Pancreas (tissue), 10 donors: ENCODE results near the gene TMEM255B. TPM values are rescaled to one million over a fixed set of nuclear protein-coding genes. Genes with fewer than 3 reads are reported as not detected.
A peak's percentile ranks its signal among the peaks of the same experiment; 100 is the strongest.

Experiments used
- ATAC-seq, 4 donors: fragments of 200-7000 bp; cut with Tn5 transposase; one replicate each; pipeline versions ENCODE4 v1.8.0 to v1.9.1; 2020; ENCODE audit warnings: mild to moderate bottlenecking in 4 of 4, moderate library complexity in 4 of 4
- DNase-seq, 6 donors: peaks; one replicate each; pipeline ENCODE4 v3.0.0-alpha.2; 2020
- FAIRE-seq: peaks from 2 replicates; lab custom pipeline; 2012; peaks lifted over from hg19 to GRCh38; lab: Jason Lieb, UNC
- H3K27ac ChIP-seq, 4 donors: fragments of 200-600 bp; sonication (generic); 1 replicate in 3 of 4; 2 replicates in 1 of 4; pipeline versions ENCODE4 v1.5.0 to v1.8.0; 2020
- H3K27me3 ChIP-seq, 4 donors: fragments of 200-600 bp; one replicate each; pipeline ENCODE4 v1.8.0; 2021
- H3K36me3 ChIP-seq, 3 donors: fragments of 200-600 bp; sonication (generic) in 1 of 3; one replicate each; pipeline versions ENCODE4 v1.5.0 to v1.8.0; 2020 to 2021
- H3K4me1 ChIP-seq, 3 donors: fragments of 200-600 bp; one replicate each; pipeline ENCODE4 v1.8.0; 2021
- H3K4me3 ChIP-seq, 4 donors: fragments of 200-600 bp; sonication (generic) in 2 of 4; one replicate each; pipeline versions ENCODE4 v1.5.0 to v1.8.0; 2020 to 2021
- H3K9me3 ChIP-seq, 4 donors: fragments of 200-600 bp; one replicate each; pipeline ENCODE4 v1.8.0; 2021
- CTCF ChIP-seq, 4 donors: fragments of 200-600 bp; sonication (generic) in 3 of 4; IDR thresholded peaks; one replicate each; pipeline versions ENCODE4 v1.5.0 to v1.8.0; 2021; ENCODE audit warnings: antibody characterized with exemption in 4 of 4
- WGBS, 2 donors: extraction: QIAGEN DNeasy Blood & Tissue Kit; methylation state at CpG; one replicate each; pipeline ENCODE4 v1.1.7; 2013; 5-methylcytosine and 5-hydroxymethylcytosine counted together
- intact Hi-C, 3 donors: fragments of 100-400 bp; cut with DNase I; formaldehyde crosslinking; loops; one replicate each; pipeline versions ENCODE4 v1.11.1 to v1.14.2; 2022
- polyA plus RNA-seq, 2 donors: library from polyadenylated mRNA; stranded (reverse); fragments of 200-250 nt; gene quantifications; one replicate each; pipeline ENCODE4 v1.2.3, GENCODE V29; 2013
- total RNA-seq, 6 donors: library from RNA; stranded (reverse); fragmentation: NEBNext Ultra II Directional in 4 of 6; extraction: Animal tissue kit (Norgen Biotek cat#: 25700) in 4 of 6; gene quantifications; one replicate each; pipeline versions ENCODE4 v1.2.1 to v1.2.4, GENCODE V29; 2021 to 2023
- donor health status: healthy with polysubstance abuse.
- donor health status: DM: no; HTN: no; CAD: no; lungs with moderate emphysema.
- donor health status: DM: no; HTN: no; CAD: no.
- donor health status: control.
- donor health status: control.
- donor health status: Bipolar disorder and iron deficiency.
- donor health status: DM: yes; HTN: yes; CAD: no.
- donor health status: DM: no; HTN: no; CAD: no.
- donor health status: DM: no; HTN: no; CAD: no.
- donor health status: DM: yes; HTN: yes; CAD: no.

Gene TMEM255B
- total and polyA plus RNA-seq, 8 donors = 1.8 to 17.9 (median 4.4) TPM

GRCh38 chr13:113732176-113732960 is 26.7 kb upstream of the TMEM255B start:
- DNase-seq = peak in 2 of 6 donors; percentile 50 to 51
- Histone ChIP-seq H3K27me3 (no peaks in the 10 kb centered on the region), H3K36me3 (no peaks in the 10 kb centered on the region), H3K4me1 (no peaks in the 10 kb centered on the region), H3K4me3 (no peak overlapping the region), H3K9me3 (no peaks in the 10 kb centered on the region), H3K27ac (no peak overlapping the region)
- ATAC-seq = no peak
- no peak for FAIRE-seq
- no peak for TF ChIP-seq CTCF (IDR thresholded peaks at IDR 0.05)
- 59 to 68% methylated on average over 28 to 29 of the region's 29 CpGs for WGBS, 2 donors
- intact Hi-C loops = no loop called here

- Histone ChIP-seq H3K4me1 (no peaks in the 10 kb centered on the region), H3K36me3 (no peaks in the 10 kb centered on the region), H3K27ac (no peak overlapping the region), H3K27me3 (no peaks in the 10 kb centered on the region), H3K9me3 (no peaks in the 10 kb centered on the region), H3K4me3 (no peak overlapping the region)
- DNase-seq = peak in 2 of 6 donors; percentile 47 to 48
- ATAC-seq = no peak
- WGBS, 2 donors = 84 to 90% methylated on average over 55 of the region's 55 CpGs
- TF ChIP-seq CTCF (IDR thresholded peaks at IDR 0.05) = no peak
- no peak for FAIRE-seq
- intact Hi-C loops = no loop called here
Measured at GRCh38 chr13:113732961-113733950, 25.8 kb upstream of the TMEM255B start.

GRCh38 chr13:113734099-113734825 is 24.8 kb upstream of the TMEM255B start:
- Histone ChIP-seq H3K9me3 (no peaks in the 10 kb centered on the region), H3K27me3 (no peaks in the 10 kb centered on the region), H3K36me3 (no peaks in the 10 kb centered on the region), H3K4me3 (no peak overlapping the region), H3K27ac (no peak overlapping the region), H3K4me1 (no peaks in the 10 kb centered on the region)
- intact Hi-C loops = no loop called here
- DNase-seq (peak in 2 of 6 donors; percentile 45 to 60), ATAC-seq (no peak), FAIRE-seq (no peak)
- 69 to 79% methylated on average over 26 of the region's 26 CpGs for WGBS, 2 donors
- no peak for TF ChIP-seq CTCF (IDR thresholded peaks at IDR 0.05)

GRCh38 chr13:113734826-113735125 is 24.2 kb upstream of the TMEM255B start:
- Histone ChIP-seq H3K9me3 (no peaks in the 10 kb centered on the region), H3K4me1 (no peaks in the 10 kb centered on the region), H3K36me3 (no peaks in the 10 kb centered on the region), H3K27ac (no peak overlapping the region), H3K27me3 (no peaks in the 10 kb centered on the region), H3K4me3 (no peak overlapping the region)
- intact Hi-C loops = no loop called here
- ATAC-seq (no peak), DNase-seq (peak in 1 of 6 donors; percentile 26), FAIRE-seq (no peak)
- TF ChIP-seq CTCF (IDR thresholded peaks at IDR 0.05) = no peak
- WGBS, 2 donors = 73 to 85% methylated on average over 8 of the region's 8 CpGs
